ENCODE results near the gene SEC11A.

The SEC11A gene

GRCh38 chr15:84658080-84658787 lies 57.7 kb downstream of the SEC11A start, which contains the start of gene NMB:
Gene NMB, minus strand, starts transcription at chr15:84658199. Its CDS starts 47 bp downstream, at chr15:84658152.
- in situ Hi-C loops (cut with HindIII; ENCODE audit: low sequenced_read_pairs), result no loop called here
- peak within 1 kb of the TSS; percentile 41 for H3K4me3 ChIP-seq (ENCODE audit: low read depth, low read length)
- DNase-seq (ENCODE audit: low read depth), result peak; percentile 15
- peak; percentile 65 for TF ChIP-seq CTCF (IDR thresholded peaks at IDR 0.05; ENCODE audit: low read depth, low read length, missing control alignments)

GRCh38 chr15:84657748-84658079 lies 58.2 kb downstream of the SEC11A start:
- in situ Hi-C loops (cut with HindIII; ENCODE audit: low sequenced_read_pairs), result no loop called here
- TF ChIP-seq CTCF (IDR thresholded peaks at IDR 0.05; ENCODE audit: low read depth, low read length, missing control alignments), result no peak
- DNase-seq (ENCODE audit: low read depth), result no peak
- H3K4me3 ChIP-seq (ENCODE audit: low read depth, low read length), result peak overlapping the region; percentile 41

- in situ Hi-C loops (cut with HindIII; ENCODE audit: low sequenced_read_pairs), result no loop called here
- TF ChIP-seq CTCF (IDR thresholded peaks at IDR 0.05; ENCODE audit: low read depth, low read length, missing control alignments), result no peak
- no peak for DNase-seq (ENCODE audit: low read depth)
Observed at GRCh38 chr15:84656972-84657371, 59.0 kb downstream of the SEC11A start.

GRCh38 chr15:84654689-84655453 lies 61.1 kb downstream of the SEC11A start:
- peak overlapping the region; percentile 89 for H3K4me3 ChIP-seq (ENCODE audit: low read depth, low read length)
- in situ Hi-C loops (cut with HindIII; ENCODE audit: low sequenced_read_pairs), result no loop called here
- peak; percentile 70 for DNase-seq (ENCODE audit: low read depth)
- TF ChIP-seq CTCF (IDR thresholded peaks at IDR 0.05; ENCODE audit: low read depth, low read length, missing control alignments), result peak; percentile 73

More at GRCh38 chr15:84656972-84657371, 59.0 kb downstream of the SEC11A start:
- H3K4me3 ChIP-seq (ENCODE audit: low read depth, low read length), result no peak overlapping the region

GRCh38 chr15:84653910-84654688 lies 61.8 kb downstream of the SEC11A start, which contains the start of gene WDR73:
Gene WDR73, minus strand, starts transcription at chr15:84654283. Its CDS starts 9 bp downstream, at chr15:84654274.
- H3K4me3 ChIP-seq (ENCODE audit: low read depth, low read length), result peak within 1 kb of the TSS; percentile 89
- no peak for TF ChIP-seq CTCF (IDR thresholded peaks at IDR 0.05; ENCODE audit: low read depth, low read length, missing control alignments)
- in situ Hi-C loops (cut with HindIII; ENCODE audit: low sequenced_read_pairs), result no loop called here
- DNase-seq (ENCODE audit: low read depth), result peak; percentile 86

- H3K4me3 ChIP-seq (ENCODE audit: low read depth, low read length), result peak overlapping the region; percentile 89
- TF ChIP-seq CTCF (IDR thresholded peaks at IDR 0.05; ENCODE audit: low read depth, low read length, missing control alignments), result no peak
- DNase-seq (ENCODE audit: low read depth), result no peak
- in situ Hi-C loops (cut with HindIII; ENCODE audit: low sequenced_read_pairs), result no loop called here
Observed at GRCh38 chr15:84653584-84653909, 62.4 kb downstream of the SEC11A start.
